HG02798 (cell line): ENCODE results near the gene MISFA.
A peak's percentile ranks its signal among the peaks of the same experiment; 100 is the strongest.
"Not testable (repeated sequence)": the region's sequence is repeated elsewhere in the genome, so short reads cannot be mapped to it uniquely, and the experiment has no call there.

ENCODE experiments used
- ATAC-seq: cut with Tn5 transposase; IDR thresholded peaks from one replicate; pipeline ENCODE4 v1.9.1; 2021; ENCODE audit warnings: mild to moderate bottlenecking; ENCODE audit not compliant: unreplicated experiment, poor library complexity

Gene MISFA

DNA sequence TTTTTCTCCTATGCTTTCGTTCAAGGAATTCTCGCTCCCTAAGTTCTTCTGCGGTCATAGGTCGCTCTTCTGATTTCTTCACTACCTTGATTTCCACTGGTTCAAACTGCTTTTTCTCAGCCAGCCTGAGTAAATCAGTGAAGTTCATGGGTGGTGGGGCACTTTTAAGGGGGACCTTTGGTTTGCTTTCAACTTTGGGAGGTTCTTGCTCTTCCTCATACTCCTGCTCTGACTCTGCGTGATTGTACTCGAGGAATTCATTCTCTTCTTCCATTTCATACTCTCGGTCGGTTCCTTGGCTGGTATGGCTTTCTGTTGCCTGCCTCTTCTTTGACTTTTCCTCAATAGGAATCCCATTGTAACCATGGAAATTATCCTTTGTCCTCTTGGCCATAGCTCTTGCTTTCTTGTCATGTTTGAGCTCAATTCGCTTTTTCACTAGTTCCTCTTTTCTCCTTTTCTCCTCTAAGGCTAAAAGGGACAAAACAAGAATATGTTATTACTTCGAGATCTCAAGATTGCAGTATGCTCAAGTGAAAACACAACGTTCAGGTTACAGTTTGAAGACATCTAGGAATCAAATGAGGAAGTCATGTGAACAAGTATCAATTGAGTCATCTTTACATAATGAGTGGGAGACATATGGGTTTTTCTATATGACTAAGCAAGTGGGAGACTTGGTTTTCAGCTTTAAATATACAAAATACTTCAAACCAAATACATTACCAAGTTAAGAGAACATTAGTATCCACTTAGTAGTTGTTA is 16.2 kb downstream of the MISFA start:
- peak; percentile 92 for ATAC-seq

DNA sequence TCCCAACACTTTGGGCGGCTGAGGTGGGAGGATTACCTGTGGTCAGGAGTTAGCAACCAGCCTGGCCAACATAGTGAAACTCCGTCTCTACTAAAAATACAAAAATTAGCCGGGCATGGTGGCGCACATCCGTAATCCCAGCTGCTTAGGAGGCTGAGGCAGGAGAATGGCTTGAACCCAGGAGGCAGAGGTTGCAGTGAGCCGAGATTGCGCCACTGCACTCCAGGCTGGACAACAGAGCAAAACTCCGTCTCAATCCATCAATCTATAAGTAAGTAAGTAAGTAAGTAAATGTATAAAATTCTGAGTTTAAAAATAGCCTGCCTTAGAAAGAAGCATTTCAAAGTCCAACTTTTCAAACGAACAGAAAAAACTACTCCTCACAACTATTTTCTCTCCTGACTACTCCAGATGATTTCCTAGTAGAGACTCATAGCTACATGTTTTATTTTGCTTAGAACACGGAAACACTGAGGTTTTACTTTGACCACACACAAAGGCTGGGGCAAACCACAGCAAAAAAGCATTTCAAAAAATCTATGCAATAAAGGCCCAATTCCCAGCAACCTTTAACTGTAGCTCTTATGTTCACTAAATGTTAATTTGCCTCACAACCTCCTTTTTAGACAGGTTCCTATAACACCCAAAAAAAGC is 18.2 kb downstream of the MISFA start:
- ATAC-seq: no peak

DNA sequence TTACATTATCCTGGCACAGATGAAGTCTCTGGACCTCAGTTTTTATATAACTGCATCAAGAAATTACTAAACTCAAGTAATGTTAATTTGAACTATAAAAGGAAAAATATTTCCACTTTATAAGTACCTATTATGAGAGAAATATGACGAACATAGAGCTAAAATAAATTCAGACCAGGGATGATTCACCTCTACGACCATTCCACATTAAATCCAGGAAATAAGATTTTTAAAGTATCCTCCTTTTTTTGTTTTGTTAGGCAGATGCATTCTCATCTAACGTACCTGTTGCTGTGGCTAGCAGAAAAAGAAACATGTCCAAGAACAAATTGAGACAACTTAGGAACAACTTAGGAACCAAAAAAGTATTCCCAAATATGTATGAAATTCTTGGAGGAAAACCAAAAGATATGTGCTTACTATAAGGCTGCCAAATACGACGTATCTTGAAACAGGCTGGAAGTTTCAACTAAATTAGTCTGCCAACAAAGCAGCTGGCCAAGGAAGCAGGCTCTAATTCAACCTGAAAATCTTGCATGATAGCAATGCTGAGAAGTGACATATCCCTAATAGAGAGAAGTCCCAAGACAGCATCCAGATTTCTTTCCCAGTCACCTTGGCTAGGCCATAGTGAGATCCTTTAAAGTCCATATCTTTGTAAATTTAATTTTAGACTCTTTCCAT is 18.9 kb downstream of the MISFA start:
- ATAC-seq: no peak

DNA sequence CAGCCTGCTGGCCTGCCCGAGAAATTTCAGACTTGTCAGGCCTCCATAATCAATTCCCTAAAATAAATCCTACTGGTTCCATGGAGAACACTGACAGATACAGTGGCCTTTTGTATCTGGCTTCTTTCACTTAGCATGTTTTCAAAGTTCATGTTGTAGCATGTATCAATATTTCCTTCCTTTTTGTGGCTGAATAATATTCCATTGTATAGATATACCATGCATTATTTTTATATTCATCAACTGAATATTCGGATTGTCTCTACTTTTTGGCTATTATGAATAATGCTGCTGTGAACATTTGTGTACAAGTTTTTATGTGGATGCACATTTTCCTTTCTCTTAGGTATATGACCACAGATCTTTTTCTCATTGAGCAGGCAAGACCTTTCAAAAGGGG is 24.1 kb downstream of the MISFA start:
- no peak for ATAC-seq

DNA sequence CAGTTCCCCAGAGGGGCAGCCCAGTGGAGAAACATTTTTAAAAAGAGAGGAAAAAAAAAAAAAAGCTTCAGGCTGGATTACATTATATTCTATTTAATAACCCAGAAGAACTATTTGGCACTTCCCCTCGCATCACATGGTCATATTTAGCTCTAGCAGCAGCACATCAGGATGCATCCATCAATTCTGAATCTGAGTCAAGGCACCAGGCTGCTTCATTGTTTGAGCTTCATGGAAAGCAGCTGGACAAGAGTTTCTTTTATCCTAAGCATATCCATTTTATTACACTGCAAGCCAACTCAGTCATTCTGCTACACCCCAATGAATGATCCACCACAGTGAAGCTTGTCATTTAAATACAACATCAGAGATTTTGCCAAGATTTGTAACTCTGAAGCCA is 24.6 kb downstream of the MISFA start:
- no peak for ATAC-seq

DNA sequence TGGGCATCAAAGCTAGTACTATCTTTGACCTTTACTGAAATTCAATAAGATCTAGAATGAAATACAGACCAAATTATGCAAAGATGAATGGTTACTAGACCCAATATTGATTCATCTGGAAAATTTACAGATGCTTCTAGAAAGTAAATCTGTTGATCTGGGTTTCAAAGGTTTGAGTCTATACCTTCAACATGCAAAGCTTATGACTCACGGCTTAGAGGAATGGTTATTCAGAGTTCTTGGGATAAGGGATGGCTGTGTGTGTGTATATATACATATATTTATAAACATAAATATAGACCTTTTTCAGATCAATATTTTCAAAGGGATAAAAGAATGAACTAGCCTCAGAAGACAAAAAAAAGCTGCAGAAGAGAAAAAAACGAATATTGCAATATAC is 33.3 kb downstream of the MISFA start:
- ATAC-seq: no peak

DNA sequence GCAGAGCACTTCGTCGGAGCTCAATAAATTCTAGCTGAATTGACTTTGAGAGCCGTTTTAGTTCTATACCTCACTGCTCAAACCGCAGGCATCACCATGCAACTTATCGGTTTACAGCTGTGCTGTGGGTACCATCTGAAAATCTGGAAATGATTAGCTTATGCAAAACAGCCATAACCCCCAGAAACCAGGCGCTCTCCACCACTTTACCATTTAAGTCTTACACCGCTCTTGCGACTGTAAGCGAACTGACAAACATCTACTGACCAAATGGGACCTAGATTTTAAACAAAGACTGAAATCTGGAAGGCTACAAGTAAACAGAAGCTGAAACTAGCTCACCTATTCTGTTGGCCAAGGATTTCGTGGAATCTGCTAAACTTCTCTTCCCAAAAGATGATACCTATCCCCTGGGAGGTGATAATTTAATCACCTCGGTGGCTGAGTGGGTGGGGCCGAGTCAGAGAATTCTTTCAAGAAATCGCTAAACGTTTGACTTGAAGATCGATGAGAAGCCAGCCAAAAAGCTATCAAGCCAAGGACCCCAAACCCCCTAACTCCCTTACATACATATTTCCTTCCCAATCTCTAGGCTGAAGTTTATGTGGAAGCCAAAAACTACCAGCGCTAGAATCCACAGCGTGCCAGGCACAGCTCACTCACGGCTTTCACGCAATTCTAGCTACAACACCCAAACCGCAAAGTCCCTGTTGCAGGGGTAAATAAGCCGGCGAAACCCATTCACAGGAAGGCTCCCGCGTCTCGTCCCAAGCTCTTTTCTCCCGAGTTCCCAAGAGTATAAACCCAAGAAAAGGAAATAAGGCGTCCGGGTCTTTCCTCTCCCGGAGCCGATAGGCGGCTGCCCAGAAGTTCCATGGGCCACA is 33.9 kb downstream of the MISFA start:
- peak; percentile 60 for ATAC-seq

DNA sequence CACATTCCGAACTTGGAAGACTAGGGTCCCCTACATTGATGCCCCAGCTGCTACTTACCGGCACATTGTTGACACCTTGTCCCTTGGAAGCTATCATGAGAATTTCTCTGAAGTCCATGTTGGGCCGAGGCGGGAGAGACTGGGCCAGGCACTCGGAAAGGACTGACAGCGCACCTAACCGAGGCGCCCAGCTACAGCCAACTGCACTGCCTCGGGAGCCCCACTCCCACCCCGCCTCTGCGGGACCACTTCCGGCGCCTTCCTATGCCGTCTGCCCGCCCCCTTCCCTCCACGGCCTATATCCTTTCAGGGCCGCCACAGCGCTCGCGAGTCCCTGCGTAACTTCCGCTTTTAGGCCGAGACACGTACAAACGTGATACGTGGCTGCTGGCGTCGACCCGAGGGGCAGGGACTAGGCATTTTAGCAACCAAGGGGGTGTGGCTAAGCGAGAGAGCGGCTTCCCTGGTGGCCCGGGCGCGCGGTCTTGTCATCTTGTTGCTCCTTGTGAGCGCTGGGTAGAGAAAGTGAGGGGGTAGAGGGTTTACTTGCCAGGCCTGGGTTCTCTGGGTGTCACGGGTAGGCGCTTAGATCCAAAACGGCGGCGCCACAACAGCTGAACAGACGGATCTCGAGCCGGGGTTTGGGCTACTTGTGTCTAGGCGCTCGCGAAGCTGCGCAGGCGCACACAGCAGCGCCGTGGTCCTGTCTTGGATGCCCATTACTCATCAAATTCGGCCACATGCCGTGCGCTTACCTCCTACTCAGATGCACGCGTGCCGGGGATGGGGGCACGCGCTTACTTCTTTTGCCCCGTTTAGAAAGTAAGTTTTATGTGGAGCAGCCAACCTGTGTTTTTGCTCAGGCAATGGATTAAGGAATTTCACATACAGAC is 34.8 kb downstream of the MISFA start, which contains the start of gene SPTY2D1:
TSS of gene SPTY2D1 (minus strand) at position 203 of the 893 bp plus-strand sequence. CDS start at position 118, 85 bp downstream.
- peak; percentile 96 for ATAC-seq

DNA sequence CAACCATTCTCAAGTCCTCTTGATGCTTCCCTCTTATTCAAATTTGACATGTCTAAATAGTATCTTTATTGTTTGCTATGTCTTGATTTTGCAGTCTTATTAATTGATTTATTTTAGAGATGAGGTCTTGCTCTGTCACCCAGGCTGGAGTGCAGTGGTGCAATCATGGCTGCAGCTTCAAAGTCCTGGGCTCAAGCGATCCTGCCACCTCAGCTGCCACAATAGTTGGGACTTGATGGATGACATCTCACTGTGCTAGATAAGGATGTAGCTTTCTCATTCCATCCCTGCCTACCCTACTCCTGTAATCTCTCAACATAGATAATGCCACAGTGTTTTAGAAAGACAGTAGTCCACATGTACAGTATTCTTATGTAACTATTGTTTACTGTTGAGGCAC is 42.1 kb downstream of the MISFA start:
- ATAC-seq: no peak

DNA sequence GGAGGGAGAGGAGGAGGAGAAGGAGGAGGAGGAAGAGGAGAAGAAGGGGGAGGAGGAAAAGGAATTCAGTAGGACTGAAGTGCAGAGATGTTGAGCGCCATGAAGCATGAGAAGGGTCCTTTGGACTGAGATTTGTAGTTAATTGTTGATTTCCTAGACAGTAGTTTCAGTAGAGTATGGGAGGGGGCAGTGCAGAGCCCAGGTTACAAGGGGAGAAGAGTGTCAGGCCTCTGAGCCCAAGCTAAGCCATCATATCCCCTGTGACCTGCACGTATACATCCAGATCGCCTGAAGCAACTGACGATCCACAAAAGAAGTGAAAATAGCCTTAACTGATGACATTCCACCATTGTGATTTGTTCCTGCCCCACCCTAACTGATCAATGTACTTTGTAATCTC is 43.4 kb downstream of the MISFA start:
- not testable (repeated sequence) for ATAC-seq

DNA sequence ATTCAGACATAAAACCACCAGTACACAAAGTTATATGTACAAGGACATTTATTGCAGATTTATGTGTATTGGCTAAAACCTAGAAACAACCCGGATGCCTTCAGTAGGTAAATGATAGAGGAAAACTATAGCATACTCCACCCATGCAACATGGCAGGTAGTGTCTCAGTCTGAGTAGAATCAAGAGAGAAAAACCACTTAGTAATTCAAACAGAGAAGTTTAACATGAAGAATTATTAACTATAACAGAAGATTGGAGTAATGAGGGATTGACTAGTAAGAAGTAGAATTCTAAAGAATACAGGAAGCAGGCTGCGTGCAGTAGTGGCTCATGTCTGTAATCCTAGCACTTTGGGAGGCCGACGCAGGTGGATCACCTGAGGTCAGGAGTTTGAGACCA is 50.8 kb downstream of the MISFA start:
- no peak for ATAC-seq

DNA sequence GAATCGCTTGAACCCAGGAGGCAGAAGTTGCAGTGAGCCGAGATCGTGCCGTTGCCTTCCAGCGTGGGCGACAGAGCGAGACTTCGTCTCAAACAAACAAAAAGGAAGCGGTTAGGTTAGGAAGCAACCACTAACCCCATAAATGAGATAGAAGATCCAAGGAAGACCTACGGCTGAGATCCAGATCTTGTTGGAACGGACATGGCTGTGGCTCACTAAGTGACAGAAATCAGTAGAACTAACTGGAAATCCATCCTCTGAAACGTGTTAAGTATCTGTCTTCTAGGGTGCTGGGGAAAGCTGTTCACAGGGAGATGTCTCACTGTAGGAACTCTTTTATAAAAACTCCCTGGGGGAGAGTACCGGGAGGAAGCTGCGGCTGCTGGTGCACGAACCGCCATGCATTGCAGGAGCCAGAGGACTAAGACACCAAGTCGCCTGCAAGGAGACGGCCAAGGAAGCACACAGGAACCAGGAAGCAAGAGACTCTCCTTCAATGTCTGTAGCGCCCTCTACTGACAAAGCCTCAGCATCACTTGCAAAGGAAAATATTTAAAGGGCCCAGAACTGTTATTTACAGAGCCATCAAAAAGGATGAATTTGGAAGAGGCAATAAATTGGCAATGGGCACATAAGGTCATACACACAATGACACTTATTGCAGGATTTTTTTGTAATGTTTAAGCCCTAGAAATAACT is 51.4 kb downstream of the MISFA start:
- peak; percentile 63 for ATAC-seq
